SW480 (cell line): ENCODE results near the gene LSM2.

Experiments
- DNase-seq: peaks from one replicate; pipeline ENCODE4 v3.0.0-alpha.2; 2016; ENCODE audit warnings: low spot score

LSM2 gene

GRCh38 chr6:31776989-31777666, 29.6 kb downstream of the LSM2 start, which contains the start of gene VWA7:
Gene VWA7, minus strand, starts transcription at chr6:31777328. Its CDS starts 549 bp downstream, at chr6:31776779.
- peak; percentile 94 for DNase-seq

- DNase-seq: peak; percentile 28
Measured at GRCh38 chr6:31776485-31776988, 30.2 kb downstream of the LSM2 start.

- DNase-seq: no peak
Measured at GRCh38 chr6:31775633-31776484, 30.9 kb downstream of the LSM2 start.

GRCh38 chr6:31775184-31775583, 31.6 kb downstream of the LSM2 start:
- DNase-seq: peak; percentile 48

- no peak for DNase-seq
Measured at GRCh38 chr6:31771992-31772358, 34.8 kb downstream of the LSM2 start.

- DNase-seq: no peak
Measured at GRCh38 chr6:31770860-31771259, 35.9 kb downstream of the LSM2 start.

GRCh38 chr6:31769684-31770371, 36.9 kb downstream of the LSM2 start:
- DNase-seq: peak; percentile 69

- no peak for DNase-seq
Measured at GRCh38 chr6:31768363-31769257, 38.2 kb downstream of the LSM2 start.

- DNase-seq: no peak
Measured at GRCh38 chr6:31767096-31767645, 39.6 kb downstream of the LSM2 start.

GRCh38 chr6:31765910-31766794, 40.6 kb downstream of the LSM2 start:
- no peak for DNase-seq

GRCh38 chr6:31765559-31765909, 41.2 kb downstream of the LSM2 start:
- DNase-seq: no peak

GRCh38 chr6:31764198-31764597, 42.6 kb downstream of the LSM2 start:
- DNase-seq: no peak

GRCh38 chr6:31763619-31763940, 43.2 kb downstream of the LSM2 start:
- DNase-seq: peak; percentile 71

GRCh38 chr6:31762878-31763618, 43.7 kb downstream of the LSM2 start:
- DNase-seq: no peak

- no peak for DNase-seq
Measured at GRCh38 chr6:31762356-31762755, 44.4 kb downstream of the LSM2 start, which contains the start of gene SAPCD1. Gene SAPCD1, plus strand, starts transcription at chr6:31762656. Its CDS starts 399 bp downstream, at chr6:31763055.

GRCh38 chr6:31761343-31761742, 45.4 kb downstream of the LSM2 start:
- DNase-seq: no peak

GRCh38 chr6:31760790-31761189, 46.0 kb downstream of the LSM2 start:
- DNase-seq: no peak

- DNase-seq: no peak
Measured at GRCh38 chr6:31758281-31758680, 48.5 kb downstream of the LSM2 start.

- DNase-seq: no peak
Measured at GRCh38 chr6:31752739-31753319, 53.9 kb downstream of the LSM2 start.
